ENCODE data around the gene BABAM2.
"Not testable (repeated sequence)": the region's sequence is repeated elsewhere in the genome, so short reads cannot be mapped to it uniquely, and the experiment has no call there.

BABAM2 gene

GRCh38 chr2:27988306-27988705 is 97.8 kb downstream of the BABAM2 start:
- no peak for DNase-seq

GRCh38 chr2:27988718-27989117 is 98.2 kb downstream of the BABAM2 start:
- no peak for DNase-seq

DNA sequence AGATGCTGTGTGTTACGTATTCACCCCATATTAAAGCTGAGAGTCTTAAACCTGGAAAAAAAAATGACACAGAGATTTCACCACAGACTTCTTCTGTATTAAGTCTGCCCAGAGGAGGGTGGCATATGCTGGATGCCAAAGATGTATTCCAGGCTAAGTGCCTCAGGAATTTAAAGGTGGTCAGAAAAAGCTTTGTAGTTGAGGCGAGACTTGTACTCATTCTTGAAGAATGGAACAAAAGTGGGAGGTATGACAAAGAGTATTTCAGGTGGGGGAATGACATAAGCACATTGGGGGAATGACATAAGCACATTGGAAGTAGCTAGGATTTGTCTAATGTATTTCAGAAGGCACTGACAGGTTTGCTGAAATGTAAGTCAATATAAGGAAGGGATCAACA is 98.6 kb downstream of the BABAM2 start:
- DNase-seq = no peak

GRCh38 chr2:27990030-27990590 is 99.6 kb downstream of the BABAM2 start:
- DNase-seq = no peak

- DNase-seq = no peak
Measured at GRCh38 chr2:27991146-27991545, 100.6 kb downstream of the BABAM2 start.

DNA sequence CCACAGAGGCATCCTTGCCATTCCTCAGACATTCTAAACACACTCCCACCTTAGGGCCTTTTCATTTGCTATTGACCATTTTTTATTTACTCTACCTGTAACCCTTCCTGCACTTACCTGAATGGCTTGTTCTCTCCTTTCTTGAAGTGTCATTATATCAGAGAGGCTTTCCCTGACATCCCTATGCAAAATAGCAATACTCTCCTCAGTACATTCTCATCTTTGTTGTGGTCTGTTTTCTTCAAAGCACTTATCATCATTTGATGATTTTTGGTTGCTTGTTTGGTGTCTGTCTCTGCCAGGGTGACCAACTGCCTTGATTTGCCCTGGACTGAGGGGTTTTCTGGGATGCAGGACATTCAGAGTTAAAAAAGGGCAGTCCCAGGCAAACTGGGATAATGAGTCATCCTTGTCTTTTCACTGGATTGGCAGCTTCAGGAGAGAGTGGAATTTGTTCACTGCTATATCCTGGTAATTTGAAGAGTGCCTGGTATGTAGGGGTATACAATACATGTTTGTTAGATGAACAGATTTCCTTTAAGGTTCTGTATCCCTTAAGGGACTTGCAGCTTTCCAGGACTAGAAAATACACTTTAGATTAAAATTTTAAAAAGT is 102.4 kb downstream of the BABAM2 start:
- no peak for DNase-seq

GRCh38 chr2:27993402-27993787 is 102.9 kb downstream of the BABAM2 start:
- peak; percentile 13 to 54 for DNase-seq

DNA sequence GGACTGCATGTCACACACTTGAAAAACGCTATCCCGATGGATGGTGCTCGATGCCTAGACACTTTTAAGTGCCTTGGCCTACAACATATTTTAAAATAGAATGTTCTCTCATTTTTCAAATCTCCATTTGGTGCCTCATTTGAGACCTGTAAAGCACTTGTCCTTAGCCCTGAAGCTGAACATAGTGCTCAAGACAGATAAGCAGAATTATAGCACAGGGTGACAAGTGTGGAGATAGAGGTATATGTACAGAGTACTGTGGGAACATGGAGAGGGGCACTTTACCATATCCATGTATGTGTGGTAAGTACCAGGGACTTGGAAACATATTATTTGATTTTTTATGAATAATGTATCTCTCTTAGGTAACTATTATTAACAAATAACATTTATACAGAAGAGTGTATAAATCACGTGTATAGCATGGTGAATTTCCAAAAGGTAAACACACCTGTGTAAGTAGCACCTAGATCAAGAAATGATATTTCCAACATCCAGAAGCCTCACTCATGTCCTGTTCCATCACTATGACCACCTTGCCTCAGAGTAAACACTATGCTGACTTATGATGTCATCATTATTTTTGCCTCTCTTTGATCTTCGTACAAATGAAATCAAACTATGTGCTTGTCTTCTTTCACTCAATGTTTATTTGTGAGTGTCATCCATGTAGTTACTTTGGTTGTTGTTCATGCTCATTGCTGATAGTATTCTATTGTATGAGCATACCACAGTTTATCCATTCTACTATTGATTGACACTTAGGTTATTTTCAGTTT is 103.6 kb downstream of the BABAM2 start:
- no peak for DNase-seq

GRCh38 chr2:27996156-27996922 is 105.8 kb downstream of the BABAM2 start:
- DNase-seq = no peak

DNA sequence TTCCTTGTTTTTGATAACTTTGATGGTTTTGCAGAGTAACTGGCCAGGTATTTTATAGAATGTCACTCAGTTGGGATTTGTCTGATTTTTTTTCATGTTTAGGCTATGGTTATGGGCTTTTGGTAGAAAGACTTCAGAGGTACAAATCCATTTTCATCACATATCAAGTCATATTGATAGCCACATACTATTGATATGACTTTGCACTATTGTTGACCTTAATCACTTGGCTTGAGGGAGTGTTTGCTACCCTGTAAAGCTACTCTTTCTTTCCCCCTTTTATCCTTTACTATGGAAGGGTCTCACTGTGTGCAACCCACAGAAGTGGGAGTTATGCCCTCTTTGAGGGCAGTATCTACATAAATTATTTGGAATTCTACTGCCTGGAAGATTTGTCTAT is 109.8 kb downstream of the BABAM2 start:
- no peak for DNase-seq

- no peak for DNase-seq
Measured at GRCh38 chr2:28002181-28002580, 111.7 kb downstream of the BABAM2 start.

DNA sequence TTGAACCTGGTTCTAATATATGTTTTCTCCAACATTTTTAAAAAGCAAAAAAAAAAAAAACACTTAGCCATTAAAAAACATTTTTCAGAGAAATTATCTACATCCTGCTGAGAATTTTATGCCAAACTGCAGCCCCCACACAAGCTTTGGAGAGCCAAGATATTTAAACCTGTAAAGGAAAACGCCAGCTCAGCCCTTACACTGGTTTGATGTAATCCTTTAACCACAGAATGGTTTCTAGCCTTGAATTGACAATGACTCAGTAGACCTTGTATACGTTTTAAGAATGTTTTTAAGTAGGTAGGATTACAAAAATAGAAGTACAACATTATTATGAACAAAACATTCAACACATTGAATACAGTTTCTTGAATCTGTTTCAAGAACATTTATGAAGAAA is 113.6 kb downstream of the BABAM2 start:
- no peak for DNase-seq

- DNase-seq = no peak
Measured at GRCh38 chr2:28009732-28010131, 119.2 kb downstream of the BABAM2 start.

- DNase-seq = no peak
Measured at GRCh38 chr2:28011322-28011737, 120.8 kb downstream of the BABAM2 start.

GRCh38 chr2:28018474-28018873 is 127.9 kb downstream of the BABAM2 start:
- not testable (repeated sequence) for DNase-seq

DNA sequence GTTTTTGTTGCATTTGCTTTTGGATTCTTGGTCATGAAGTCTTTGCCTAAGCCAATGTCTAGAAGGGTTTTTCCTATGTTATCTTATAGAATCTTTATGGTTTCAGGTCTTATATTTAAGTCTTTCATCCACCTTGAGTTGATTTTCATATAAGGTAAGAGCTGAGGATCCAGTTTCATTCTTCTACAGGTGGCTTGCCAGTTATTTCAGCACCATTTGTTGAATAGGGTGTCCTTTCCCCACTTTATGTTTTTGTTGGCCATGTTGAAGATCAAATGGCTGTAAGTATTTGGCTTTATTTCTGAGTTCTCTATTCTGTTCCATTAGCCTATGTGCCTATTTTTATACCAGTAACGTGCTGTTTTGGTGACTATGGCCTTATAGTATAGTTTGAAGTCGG is 129.0 kb downstream of the BABAM2 start:
- DNase-seq = not testable (repeated sequence)

- DNase-seq = no peak
Measured at GRCh38 chr2:28021898-28022297, 131.4 kb downstream of the BABAM2 start.

GRCh38 chr2:28025123-28025522 is 134.6 kb downstream of the BABAM2 start:
- DNase-seq = no peak

DNA sequence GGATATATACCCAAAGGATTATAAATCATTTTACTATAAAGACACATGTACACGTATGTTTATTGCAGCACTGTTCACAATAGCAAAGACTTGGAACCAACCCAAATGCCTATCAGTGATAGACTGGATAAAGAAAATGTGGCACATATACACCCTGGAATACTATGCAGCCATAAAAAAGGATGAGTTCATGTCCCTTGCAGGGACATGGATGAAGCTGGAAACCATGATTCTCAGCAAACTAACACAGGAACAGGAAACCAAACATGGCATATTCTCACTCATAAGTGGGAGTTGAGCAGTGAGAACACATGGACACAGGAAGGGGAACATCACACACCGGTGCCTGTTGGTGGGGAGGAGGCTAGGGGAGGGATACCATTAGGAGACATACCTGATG is 135.7 kb downstream of the BABAM2 start:
- DNase-seq = not testable (repeated sequence)

DNA sequence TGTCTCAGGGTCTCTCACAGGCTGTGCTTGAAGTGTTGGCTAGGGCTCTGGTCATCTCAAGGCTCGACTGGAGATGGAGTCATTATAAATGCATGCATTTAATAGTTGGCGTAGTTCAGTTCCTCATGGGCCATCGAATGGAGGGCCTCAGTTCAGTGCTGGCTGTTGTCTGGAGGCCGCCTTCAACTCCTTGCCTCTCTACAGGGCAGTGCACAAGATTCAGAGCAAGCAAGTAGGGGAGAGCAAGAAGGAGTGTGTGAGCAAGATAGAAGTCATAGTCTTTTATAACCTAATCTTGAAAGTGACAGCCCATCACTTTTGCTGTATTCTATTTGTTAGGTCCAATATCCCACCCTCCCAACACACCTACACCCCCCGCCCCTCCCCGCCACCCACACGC is 137.5 kb downstream of the BABAM2 start:
- no peak for DNase-seq

GRCh38 chr2:28030600-28030999 is 140.1 kb downstream of the BABAM2 start:
- no peak for DNase-seq

DNA sequence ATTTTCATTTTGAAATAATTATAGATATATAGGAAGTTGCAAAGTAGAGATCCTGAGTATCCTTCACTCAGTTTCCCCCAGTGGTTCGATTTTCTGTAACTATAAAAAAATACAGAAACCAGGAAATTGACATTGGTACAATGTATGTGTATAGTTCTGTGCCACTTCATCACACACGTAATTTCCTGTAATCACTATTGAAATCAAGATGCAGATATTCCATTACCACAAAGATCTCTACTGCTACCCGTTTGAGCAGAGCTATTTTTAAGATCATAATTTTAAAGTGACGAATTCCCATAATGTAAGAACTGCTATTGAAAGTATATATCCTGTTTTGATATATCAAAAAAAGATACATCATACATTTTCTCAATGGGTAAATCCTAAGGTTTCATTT is 142.3 kb downstream of the BABAM2 start:
- no peak for DNase-seq

DNA sequence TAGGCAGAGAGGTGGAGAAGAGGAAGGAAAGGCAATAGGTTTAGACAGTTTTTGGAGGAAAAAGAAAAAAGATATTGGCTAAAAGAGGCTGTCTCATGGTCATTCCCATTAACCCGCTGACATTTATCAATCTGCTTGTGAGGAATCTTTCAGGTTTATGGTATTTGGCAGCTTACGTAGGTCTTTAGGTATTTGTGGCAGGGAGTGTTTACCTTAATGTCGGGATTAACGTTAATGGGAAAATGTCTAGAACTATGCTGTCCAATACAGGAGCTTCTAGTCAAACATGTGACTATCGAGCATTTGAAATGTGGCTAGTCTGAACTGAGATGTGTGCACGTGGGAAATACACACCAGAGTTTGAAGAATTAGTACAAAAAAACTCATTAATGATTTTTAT is 144.2 kb downstream of the BABAM2 start:
- no peak for DNase-seq

All from inflammatory macrophage (primary cell).